DOHH2 (cell line): Measurements from ENCODE around the gene PCDHGA11.

ENCODE experiments used
- H3F3A ChIP-seq: fragments of 200-600 bp; sonication (generic), shearing (Covaris generic); 2 replicates; pipeline ENCODE4 v1.6.0; 2016; ENCODE audit warnings: antibody characterized with exemption, mild to moderate bottlenecking; ENCODE audit not compliant: control insufficient read depth, insufficient read depth
- H3K27ac ChIP-seq: fragments of 200-600 bp; sonication (generic); 2 replicates; pipeline ENCODE4 v1.5.1; 2014; ENCODE audit warnings: low read depth, mild to moderate bottlenecking, low read length, moderate library complexity
- H3K27me3 ChIP-seq: fragments of 200-600 bp; sonication (generic); 2 replicates; pipeline ENCODE4 v1.6.1; 2014; ENCODE audit warnings: mild to moderate bottlenecking, low read length, mixed read lengths; ENCODE audit not compliant: control insufficient read depth
- H3K36me3 ChIP-seq: fragments of 200-600 bp; sonication (generic); 2 replicates; pipeline ENCODE4 v1.6.1; 2014; ENCODE audit warnings: mild to moderate bottlenecking, low read length, moderate library complexity, mixed read lengths; ENCODE audit not compliant: control insufficient read depth
- H3K4me1 ChIP-seq: fragments of 200-600 bp; sonication (generic); 2 replicates; pipeline ENCODE4 v1.6.1; 2014; ENCODE audit warnings: mild to moderate bottlenecking, low read length, mixed read lengths; ENCODE audit not compliant: control insufficient read depth
- H3K4me2 ChIP-seq: fragments of 200-600 bp; sonication (generic); 2 replicates; pipeline ENCODE4 v1.6.0; 2014; ENCODE audit warnings: mild to moderate bottlenecking, low read length, moderate library complexity
- H3K4me3 ChIP-seq: fragments of 200-600 bp; sonication (generic); 2 replicates; pipeline ENCODE4 v1.5.1; 2014; ENCODE audit warnings: mild to moderate bottlenecking, low read length, mixed read lengths
- H3K79me2 ChIP-seq: fragments of 200-600 bp; sonication (generic); 2 replicates; pipeline ENCODE4 v1.6.1; 2014; ENCODE audit warnings: mild to moderate bottlenecking, low read length, mixed read lengths; ENCODE audit not compliant: control insufficient read depth
- H3K9me2 ChIP-seq: fragments of 200-600 bp; sonication (generic); replicated peaks from 2 replicates; pipeline ENCODE4 v1.6.1; 2014; ENCODE audit warnings: mild to moderate bottlenecking, low read length, mixed read lengths; ENCODE audit not compliant: control insufficient read depth
- H3K9me3 ChIP-seq: fragments of 200-600 bp; sonication (generic); 2 replicates; pipeline ENCODE4 v1.6.1; 2014; ENCODE audit warnings: antibody characterized with exemption, low read length, mixed read lengths; ENCODE audit not compliant: control insufficient read depth, insufficient read depth
- H4K20me1 ChIP-seq: fragments of 200-600 bp; sonication (generic); 2 replicates; pipeline ENCODE4 v1.6.0; 2014; ENCODE audit warnings: low read depth, mild to moderate bottlenecking, antibody characterized with exemption, low read length, moderate library complexity; ENCODE audit not compliant: control insufficient read depth, insufficient read depth
- CTCF ChIP-seq: fragments of 200-600 bp; sonication (generic); IDR thresholded peaks from one replicate; pipeline ENCODE4 v1.5.1; 2014; ENCODE audit warnings: antibody characterized with exemption, mild to moderate bottlenecking, low read depth, low read length; ENCODE audit not compliant: poor library complexity, severe bottlenecking
- EZH2phosphoT487 ChIP-seq: fragments of 200-600 bp; sonication (generic); IDR thresholded peaks from 2 replicates; pipeline ENCODE4 v1.6.1; 2017; ENCODE audit warnings: borderline replicate concordance, mild to moderate bottlenecking, antibody characterized with exemption, low read length, moderate library complexity, mixed read lengths

The PCDHGA11 gene

GRCh38 chr5:141420855-141421488 lies at the start of gene PCDHGA11:
Gene PCDHGA11, plus strand, starts transcription at chr5:141421051. Its CDS starts 177 bp downstream, at chr5:141421228.
- Histone ChIP-seq H3K4me3 (peak within 1 kb of the TSS; percentile 64), H3K79me2 (no peaks in the 10 kb centered on the region), H3K4me2 (peak within 1 kb of the TSS; percentile 58)

DNA sequence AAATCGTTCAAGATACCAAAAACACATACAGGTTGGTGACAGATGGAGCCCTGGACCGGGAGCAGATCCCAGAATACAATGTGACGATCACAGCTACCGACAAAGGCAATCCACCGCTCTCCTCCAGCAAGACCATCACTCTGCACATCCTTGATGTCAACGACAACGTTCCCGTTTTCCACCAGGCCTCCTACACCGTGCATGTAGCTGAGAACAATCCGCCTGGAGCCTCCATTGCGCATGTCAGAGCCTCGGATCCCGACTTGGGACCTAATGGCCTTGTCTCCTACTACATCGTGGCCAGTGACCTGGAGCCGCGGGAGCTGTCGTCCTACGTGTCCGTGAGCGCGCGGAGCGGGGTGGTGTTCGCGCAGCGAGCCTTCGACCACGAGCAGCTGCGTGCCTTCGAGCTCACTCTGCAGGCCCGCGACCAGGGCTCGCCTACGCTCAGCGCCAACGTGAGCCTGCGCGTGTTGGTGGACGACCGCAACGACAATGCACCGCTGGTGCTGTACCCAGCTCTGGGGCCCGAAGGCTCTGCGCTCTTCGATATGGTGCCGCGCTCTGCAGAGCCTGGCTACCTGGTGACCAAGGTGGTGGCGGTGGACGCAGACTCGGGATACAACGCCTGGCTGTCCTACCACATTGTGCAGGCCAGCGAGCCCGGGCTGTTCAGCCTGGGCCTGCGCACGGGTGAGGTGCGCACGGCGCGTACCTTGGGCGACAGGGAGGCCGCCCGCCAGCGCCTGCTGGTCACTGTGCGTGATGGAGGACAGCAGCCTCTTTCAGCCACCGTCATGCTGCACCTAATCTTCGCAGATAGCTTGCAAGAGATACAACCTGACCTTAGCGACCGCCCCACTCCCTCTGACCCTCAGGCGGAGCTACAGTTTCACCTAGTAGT lies 49.0 kb upstream of the PCDHGA11 start:
- H3K9me2 ChIP-seq = no peaks in the 10 kb centered on the region
- TF ChIP-seq CTCF = no peak
- TF ChIP-seq EZH2phosphoT487 = no peak
- H3K4me2 ChIP-seq = no peak overlapping the region
- peaks cover 53% of the 10 kb centered on the region for H3K36me3 ChIP-seq
- H3F3A ChIP-seq = 0 out of 2 replicates have a peak, but pooled peaks cover 3% of the 10 kb centered on the region
- H3K27me3 ChIP-seq = no peaks in the 10 kb centered on the region
- H3K4me1 ChIP-seq = peaks cover 17% of the 10 kb centered on the region
- no peak overlapping the region for H3K4me3 ChIP-seq
- no peaks in the 10 kb centered on the region for H4K20me1 ChIP-seq
- H3K79me2 ChIP-seq = peaks cover 31% of the 10 kb centered on the region
- no peak overlapping the region for H3K27ac ChIP-seq
- peaks cover 55% of the 10 kb centered on the region for H3K9me3 ChIP-seq

More at GRCh38 chr5:141420855-141421488, at the start of gene PCDHGA11:
- Histone ChIP-seq H3K27ac (no peak within 1 kb of the TSS), H3K9me2 (no peaks in the 10 kb centered on the region), H4K20me1 (no peaks in the 10 kb centered on the region), H3K9me3 (peaks cover 43% of the 10 kb centered on the region; the same call in 1 of the 2 replicates), H3K4me1 (0 out of 2 replicates have a peak, but pooled peaks cover 3% of the 10 kb centered on the region), H3K27me3 (no peaks in the 10 kb centered on the region), H3F3A (no peaks in the 10 kb centered on the region; the same call in 1 of the 2 replicates), H3K36me3 (peaks cover 4% of the 10 kb centered on the region; the same call in 1 of the 2 replicates)
- TF ChIP-seq CTCF (peak; percentile 68), EZH2phosphoT487 (no peak)

GRCh38 chr5:141373673-141374317 lies 47.1 kb upstream of the PCDHGA11 start, which contains the start of gene PCDHGA6:
Gene PCDHGA6, plus strand, starts transcription at chr5:141373891. Its CDS starts 193 bp downstream, at chr5:141374084.
- Histone ChIP-seq H3K27me3 (no peaks in the 10 kb centered on the region), H3K79me2 (peaks cover 31% of the 10 kb centered on the region), H3K4me2 (no peak within 1 kb of the TSS), H3K4me1 (peaks cover 16% of the 10 kb centered on the region), H3K36me3 (peaks cover 62% of the 10 kb centered on the region), H3K9me3 (peaks cover 60% of the 10 kb centered on the region), H3K4me3 (no peak within 1 kb of the TSS), H3K9me2 (no peaks in the 10 kb centered on the region), H3F3A (no peaks in the 10 kb centered on the region), H3K27ac (no peak within 1 kb of the TSS), H4K20me1 (no peaks in the 10 kb centered on the region)
- TF ChIP-seq EZH2phosphoT487 (no peak), CTCF (no peak)
